Astrocyte (in vitro differentiated cells and primary cell): ENCODE results near the gene CFAP45. TPM values are rescaled to one million over a fixed set of nuclear protein-coding genes. Genes with fewer than 3 reads are reported as not detected.

Source experiments
- DNase-seq: peaks from one replicate; pipeline ENCODE4 v3.0.0-alpha.2; 2010; ENCODE audit warnings: low read depth
- FAIRE-seq: peaks from 2 replicates; lab custom pipeline; 2011; peaks lifted over from hg19 to GRCh38; lab: Jason Lieb, UNC
- H2AFZ ChIP-seq: 2 replicates; pipeline ENCODE4 v1.6.0; 2012; ENCODE audit warnings: low read depth, low read length, inconsistent platforms
- H3K27ac ChIP-seq: 2 replicates; pipeline ENCODE4 v1.5.1; 2011; ENCODE audit warnings: low read depth, low read length, inconsistent platforms
- H3K27me3 ChIP-seq: 2 replicates; pipeline ENCODE4 v1.6.0; 2011; ENCODE audit warnings: low read length, inconsistent platforms; ENCODE audit not compliant: insufficient read depth
- H3K36me3 ChIP-seq: 2 replicates; pipeline ENCODE4 v1.5.1; 2011; ENCODE audit warnings: low read length, inconsistent platforms; ENCODE audit not compliant: insufficient read depth
- H3K4me1 ChIP-seq: 2 replicates; pipeline ENCODE4 v1.5.1; 2011; ENCODE audit warnings: low read length, inconsistent platforms; ENCODE audit not compliant: insufficient read depth
- H3K4me2 ChIP-seq: 2 replicates; pipeline ENCODE4 v1.6.0; 2012; ENCODE audit warnings: low read length, inconsistent platforms
- H3K4me3 ChIP-seq: 2 replicates; pipeline ENCODE4 v1.5.1; 2011; ENCODE audit warnings: low read depth, mild to moderate bottlenecking, low read length, inconsistent platforms; ENCODE audit not compliant: insufficient read depth
- H3K79me2 ChIP-seq: 2 replicates; pipeline ENCODE4 v1.6.0; 2012; ENCODE audit warnings: mild to moderate bottlenecking, low read length, inconsistent platforms; ENCODE audit not compliant: insufficient read depth
- H3K9ac ChIP-seq: 2 replicates; pipeline ENCODE4 v1.6.0; 2012; ENCODE audit warnings: mild to moderate bottlenecking, low read length, inconsistent platforms
- H3K9me3 ChIP-seq: 2 replicates; pipeline ENCODE4 v1.5.1; 2012; ENCODE audit warnings: low read depth, mild to moderate bottlenecking, low read length, inconsistent platforms; ENCODE audit not compliant: insufficient read depth
- H4K20me1 ChIP-seq: 2 replicates; pipeline ENCODE4 v1.6.0; 2012; ENCODE audit warnings: low read length, inconsistent platforms; ENCODE audit not compliant: insufficient read depth
- H3K27ac Mint-ChIP-seq: one replicate; pipeline ENCODE4 v1.8.0; 2021; ENCODE audit warnings: mild to moderate bottlenecking, mixed read lengths; ENCODE audit not compliant: unreplicated experiment
- H3K27me3 Mint-ChIP-seq: one replicate; pipeline ENCODE4 v1.8.0; 2021; ENCODE audit warnings: low read depth, mixed read lengths; ENCODE audit not compliant: unreplicated experiment
- H3K36me3 Mint-ChIP-seq: one replicate; pipeline ENCODE4 v1.8.0; 2021; ENCODE audit warnings: low read depth, mixed read lengths; ENCODE audit not compliant: unreplicated experiment
- H3K4me1 Mint-ChIP-seq: one replicate; pipeline ENCODE4 v1.8.0; 2021; ENCODE audit warnings: low read depth, mixed read lengths; ENCODE audit not compliant: unreplicated experiment
- H3K4me3 Mint-ChIP-seq: one replicate; pipeline ENCODE4 v1.8.0; 2021; ENCODE audit warnings: mild to moderate bottlenecking, moderate library complexity, mixed read lengths; ENCODE audit not compliant: unreplicated experiment
- H3K9me3 Mint-ChIP-seq: one replicate; pipeline ENCODE4 v1.8.0; 2021; ENCODE audit warnings: mild to moderate bottlenecking, mixed read lengths; ENCODE audit not compliant: unreplicated experiment
- EZH2 ChIP-seq: IDR thresholded peaks from 2 replicates; pipeline ENCODE4 v1.6.1; 2012; ENCODE audit warnings: mild to moderate bottlenecking, low read length, inconsistent platforms; ENCODE audit not compliant: insufficient read depth
- total RNA-seq: library from RNA; stranded (reverse); gene quantifications from 2 replicates; pipeline ENCODE4 v1.2.1, GENCODE V29; 2021
- TF ChIP-seq, protein P1 (sequence below): IDR thresholded peaks from 2 replicates; pipeline ENCODE4 v1.5.1; 2011; ENCODE audit warnings: low read depth, mild to moderate bottlenecking, inconsistent platforms, low read length, moderate library complexity; ENCODE audit not compliant: insufficient read depth

CFAP45 gene
- total RNA-seq, 1 donor from 2014 or later, result 3.2 TPM

DNA sequence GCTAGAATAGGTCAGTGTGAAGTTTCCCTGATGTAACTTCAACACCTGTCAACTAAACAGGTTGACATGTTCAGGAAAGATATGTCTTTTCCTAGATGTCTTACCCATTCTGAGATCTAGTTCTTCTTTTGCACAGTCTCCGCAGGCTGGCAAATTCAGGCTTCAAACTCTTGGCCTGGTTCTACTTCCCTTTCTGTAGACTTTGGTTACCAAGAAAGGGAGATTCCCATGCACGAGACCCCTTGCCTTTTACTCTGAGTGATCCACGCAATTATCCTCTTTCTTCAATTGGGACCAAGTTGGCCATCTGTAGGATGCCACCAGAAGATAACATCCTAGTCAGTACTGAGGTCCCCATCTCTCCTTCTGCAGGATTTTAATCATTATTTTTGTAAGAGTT, 2.0 kb downstream of the CFAP45 start:
- Histone ChIP-seq H3K4me3 (no peak overlapping the region), H3K27ac (no peak overlapping the region), H3K79me2 (no peaks in the 10 kb centered on the region), H3K9me3 (no peaks in the 10 kb centered on the region), H3K4me1 (peaks cover 11% of the 10 kb centered on the region), H4K20me1 (no peaks in the 10 kb centered on the region), H3K27me3 (no peaks in the 10 kb centered on the region), H3K9ac (no peak overlapping the region), H3K36me3 (no peaks in the 10 kb centered on the region), H2AFZ (no peak overlapping the region), H3K4me2 (no peak overlapping the region)
- Mint-ChIP-seq H3K27me3 (peaks cover 14% of the 10 kb centered on the region), H3K27ac (no peak overlapping the region), H3K36me3 (no peaks in the 10 kb centered on the region), H3K4me3 (no peak overlapping the region), H3K4me1 (peaks cover 20% of the 10 kb centered on the region), H3K9me3 (peaks cover 1% of the 10 kb centered on the region)
- DNase-seq (no peak), FAIRE-seq (no peak)
- TF ChIP-seq, protein P1, sequence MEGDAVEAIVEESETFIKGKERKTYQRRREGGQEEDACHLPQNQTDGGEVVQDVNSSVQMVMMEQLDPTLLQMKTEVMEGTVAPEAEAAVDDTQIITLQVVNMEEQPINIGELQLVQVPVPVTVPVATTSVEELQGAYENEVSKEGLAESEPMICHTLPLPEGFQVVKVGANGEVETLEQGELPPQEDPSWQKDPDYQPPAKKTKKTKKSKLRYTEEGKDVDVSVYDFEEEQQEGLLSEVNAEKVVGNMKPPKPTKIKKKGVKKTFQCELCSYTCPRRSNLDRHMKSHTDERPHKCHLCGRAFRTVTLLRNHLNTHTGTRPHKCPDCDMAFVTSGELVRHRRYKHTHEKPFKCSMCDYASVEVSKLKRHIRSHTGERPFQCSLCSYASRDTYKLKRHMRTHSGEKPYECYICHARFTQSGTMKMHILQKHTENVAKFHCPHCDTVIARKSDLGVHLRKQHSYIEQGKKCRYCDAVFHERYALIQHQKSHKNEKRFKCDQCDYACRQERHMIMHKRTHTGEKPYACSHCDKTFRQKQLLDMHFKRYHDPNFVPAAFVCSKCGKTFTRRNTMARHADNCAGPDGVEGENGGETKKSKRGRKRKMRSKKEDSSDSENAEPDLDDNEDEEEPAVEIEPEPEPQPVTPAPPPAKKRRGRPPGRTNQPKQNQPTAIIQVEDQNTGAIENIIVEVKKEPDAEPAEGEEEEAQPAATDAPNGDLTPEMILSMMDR, result no peak
- no peak for TF ChIP-seq EZH2

DNA sequence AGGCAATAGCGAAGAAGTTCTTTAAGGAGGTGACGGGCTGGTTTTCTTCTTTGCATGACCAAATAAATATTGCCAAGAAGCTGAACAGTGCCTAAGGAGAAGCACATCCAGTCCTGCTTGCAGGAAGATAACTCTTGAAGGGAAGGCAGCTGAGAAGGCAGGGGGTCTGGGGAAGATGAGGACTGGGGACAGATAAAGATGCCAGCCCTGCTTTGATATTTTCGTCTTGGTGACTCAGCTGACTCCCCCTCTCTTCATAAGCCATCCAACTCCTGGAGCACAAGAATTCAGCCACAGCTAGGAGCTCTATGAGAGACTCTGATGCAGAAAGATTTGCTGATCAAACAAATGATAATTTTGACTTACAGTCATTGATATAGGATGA, 3.4 kb downstream of the CFAP45 start:
- Histone ChIP-seq H3K4me1 (peaks cover 11% of the 10 kb centered on the region), H3K4me2 (no peak overlapping the region), H3K27ac (no peak overlapping the region), H3K36me3 (no peaks in the 10 kb centered on the region), H3K9ac (no peak overlapping the region), H3K79me2 (no peaks in the 10 kb centered on the region), H3K9me3 (no peaks in the 10 kb centered on the region), H4K20me1 (no peaks in the 10 kb centered on the region), H3K27me3 (no peaks in the 10 kb centered on the region), H2AFZ (no peak overlapping the region), H3K4me3 (no peak overlapping the region)
- TF ChIP-seq, protein P1, result no peak
- TF ChIP-seq EZH2, result no peak
- Mint-ChIP-seq H3K4me3 (no peak overlapping the region), H3K27ac (no peak overlapping the region), H3K27me3 (peaks cover 14% of the 10 kb centered on the region), H3K4me1 (peaks cover 22% of the 10 kb centered on the region), H3K36me3 (no peaks in the 10 kb centered on the region), H3K9me3 (no peaks in the 10 kb centered on the region)
- FAIRE-seq (no peak), DNase-seq (no peak)

DNA sequence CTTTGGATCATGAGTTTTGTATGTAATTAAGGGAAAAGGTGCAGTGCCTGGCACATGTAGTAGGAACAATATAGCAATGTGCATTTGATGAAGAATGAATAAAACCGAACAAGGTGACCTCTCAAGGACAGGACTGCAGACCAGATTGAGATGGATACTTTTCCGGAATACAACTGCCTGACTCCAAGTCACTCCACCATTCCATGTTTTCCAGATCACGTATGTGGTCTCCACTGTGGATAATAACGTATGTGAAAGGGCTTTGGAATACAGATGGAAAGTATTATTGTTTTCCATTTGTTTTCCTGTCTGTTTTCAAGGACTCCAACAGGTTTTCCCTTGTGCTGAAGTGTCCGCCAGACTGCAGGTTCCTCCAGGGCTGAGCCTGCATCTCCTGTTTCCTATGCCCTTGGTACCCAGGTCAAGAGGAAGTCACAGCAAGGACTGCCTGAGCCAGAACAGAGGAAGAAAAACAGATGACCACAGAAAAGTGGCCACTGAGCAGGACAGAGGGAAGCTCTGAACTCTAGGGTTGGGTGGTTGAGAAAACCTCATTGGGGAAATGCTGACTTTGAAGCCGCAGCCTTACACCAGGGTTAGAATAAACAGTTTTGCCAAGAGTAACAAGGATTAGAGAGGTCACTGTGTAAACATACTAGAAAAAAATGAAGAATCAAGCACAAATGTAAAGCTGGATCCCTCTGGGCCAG, 4.0 kb downstream of the CFAP45 start:
- H3K27ac Mint-ChIP-seq, result no peak overlapping the region
- FAIRE-seq (no peak), DNase-seq (no peak)
- Histone ChIP-seq H4K20me1 (no peaks in the 10 kb centered on the region), H3K4me3 (no peak overlapping the region), H2AFZ (no peak overlapping the region), H3K27me3 (no peaks in the 10 kb centered on the region), H3K9ac (no peak overlapping the region), H3K4me2 (no peak overlapping the region), H3K27ac (no peak overlapping the region), H3K9me3 (no peaks in the 10 kb centered on the region), H3K36me3 (no peaks in the 10 kb centered on the region), H3K4me1 (peaks cover 14% of the 10 kb centered on the region), H3K79me2 (no peaks in the 10 kb centered on the region)
- peaks cover 14% of the 10 kb centered on the region for H3K27me3 Mint-ChIP-seq
- TF ChIP-seq EZH2, result no peak
- TF ChIP-seq, protein P1, result no peak
- H3K4me3 Mint-ChIP-seq, result no peak overlapping the region
- peaks cover 27% of the 10 kb centered on the region for H3K4me1 Mint-ChIP-seq
- H3K9me3 Mint-ChIP-seq, result no peaks in the 10 kb centered on the region
- H3K36me3 Mint-ChIP-seq, result no peaks in the 10 kb centered on the region
